HG03159 (cell line): Measurements from ENCODE around the gene GPNMB.
"Not testable (repeated sequence)": the region's sequence is repeated elsewhere in the genome, so short reads cannot be mapped to it uniquely, and the experiment has no call there.

Experiments
- ATAC-seq: cut with Tn5 transposase; IDR thresholded peaks from one replicate; pipeline ENCODE4 v1.9.1; 2021; ENCODE audit warnings: mild to moderate bottlenecking, moderate library complexity; ENCODE audit not compliant: unreplicated experiment

Gene GPNMB

DNA sequence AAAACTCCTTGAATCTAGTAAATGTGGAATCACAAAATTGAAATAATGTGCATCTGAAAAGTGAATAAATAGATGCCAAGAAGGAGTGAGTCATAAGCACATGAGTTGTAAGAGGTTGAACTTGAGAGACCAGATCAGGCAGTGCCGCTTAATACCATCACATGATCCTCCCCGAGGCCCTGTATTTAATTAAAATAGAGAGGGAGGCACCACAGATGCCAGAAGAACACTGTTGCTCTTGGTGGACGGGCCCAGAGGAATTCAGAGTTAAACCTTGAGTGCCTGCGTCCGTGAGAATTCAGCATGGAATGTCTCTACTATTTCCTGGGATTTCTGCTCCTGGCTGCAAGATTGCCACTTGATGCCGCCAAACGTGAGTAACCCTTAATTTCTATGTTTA is at the start of gene GPNMB:
GPNMB (plus strand) TSS at position 221 of the 400 bp plus-strand sequence; CDS start at position 304, 83 bp downstream.
- no peak for ATAC-seq

DNA sequence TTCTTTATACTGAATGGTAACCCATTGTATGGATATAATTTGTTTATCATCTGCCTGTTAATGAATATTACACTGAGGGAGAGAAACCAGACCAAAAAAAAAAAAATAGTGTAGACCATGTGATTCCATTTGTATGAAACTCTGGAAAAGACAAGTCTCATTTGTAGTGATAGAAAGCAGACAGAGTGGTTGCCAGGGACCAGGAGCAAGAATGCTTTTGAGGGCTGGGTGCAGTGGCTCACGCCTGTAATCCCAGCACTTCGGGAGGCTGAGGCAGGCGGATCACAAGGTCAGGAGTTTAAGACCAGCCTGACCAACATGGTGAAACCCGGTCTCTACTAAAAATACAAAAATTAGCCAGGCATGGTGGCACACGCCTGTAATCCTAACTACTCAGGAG is 48.8 kb upstream of the GPNMB start:
- ATAC-seq, result not testable (repeated sequence)

GRCh38 chr7:23200331-23200730 is 46.2 kb upstream of the GPNMB start:
- ATAC-seq, result no peak

DNA sequence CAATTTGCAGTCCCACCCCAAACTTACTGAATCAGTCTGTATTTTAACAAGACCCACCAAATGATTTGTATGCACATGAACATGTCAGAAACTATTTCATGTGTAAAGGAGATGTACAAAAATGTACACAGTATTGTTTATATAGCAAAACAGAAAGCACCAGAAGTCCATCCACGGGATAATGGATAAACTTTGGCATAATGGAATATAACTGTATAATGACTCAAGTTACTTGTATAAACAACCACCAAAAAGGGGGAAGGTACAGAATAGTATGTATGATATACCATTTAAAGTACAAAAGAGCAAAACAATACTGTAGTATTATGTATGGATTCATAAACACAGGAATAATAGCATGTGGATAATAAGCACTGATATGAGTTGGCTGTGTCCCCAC is 42.3 kb upstream of the GPNMB start:
- no peak for ATAC-seq

GRCh38 chr7:23205577-23205908 is 41.0 kb upstream of the GPNMB start:
- no peak for ATAC-seq

- no peak for ATAC-seq
These were observed 40.4 kb upstream of the GPNMB start for GRCh38 chr7:23205909-23206767.

- no peak for ATAC-seq
These were observed 39.6 kb upstream of the GPNMB start for GRCh38 chr7:23207021-23207420.

DNA sequence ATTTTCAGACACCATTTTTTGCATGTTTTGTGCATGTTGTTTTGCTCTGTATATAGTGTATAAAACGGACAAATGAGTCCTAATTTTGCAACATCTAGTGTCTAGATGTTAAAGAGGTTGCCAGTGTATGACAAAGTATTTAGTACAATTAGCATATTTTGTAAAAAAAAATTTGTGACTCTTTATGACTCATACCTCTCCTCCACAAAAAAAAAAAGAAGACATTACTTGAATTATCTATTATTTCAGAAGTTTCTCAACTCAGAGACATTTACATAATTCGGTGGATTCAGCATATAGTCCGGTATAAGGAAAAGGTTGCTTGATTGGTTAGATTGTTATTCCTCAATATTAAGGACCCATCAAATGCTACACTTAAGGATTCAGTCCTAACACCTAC is 38.7 kb upstream of the GPNMB start:
- no peak for ATAC-seq

DNA sequence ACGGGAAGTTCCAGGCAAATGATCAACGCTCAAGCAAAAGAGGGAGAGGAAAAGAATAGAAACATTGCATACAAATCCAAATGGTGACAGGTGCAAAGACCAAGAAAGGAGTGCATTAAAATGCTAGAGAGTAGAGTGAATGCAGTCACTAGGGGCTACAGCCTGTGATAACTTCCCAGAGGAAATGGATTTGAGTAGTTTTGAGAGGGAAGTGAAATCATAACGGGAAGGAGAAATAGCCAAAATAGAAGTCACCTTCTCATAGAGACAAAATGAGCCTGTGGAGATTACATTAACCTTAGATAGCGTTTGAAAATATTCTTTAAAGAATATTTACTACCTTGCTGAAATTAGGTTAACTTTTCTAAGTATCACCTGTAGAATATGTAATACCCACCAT is 38.3 kb upstream of the GPNMB start:
- no peak for ATAC-seq

DNA sequence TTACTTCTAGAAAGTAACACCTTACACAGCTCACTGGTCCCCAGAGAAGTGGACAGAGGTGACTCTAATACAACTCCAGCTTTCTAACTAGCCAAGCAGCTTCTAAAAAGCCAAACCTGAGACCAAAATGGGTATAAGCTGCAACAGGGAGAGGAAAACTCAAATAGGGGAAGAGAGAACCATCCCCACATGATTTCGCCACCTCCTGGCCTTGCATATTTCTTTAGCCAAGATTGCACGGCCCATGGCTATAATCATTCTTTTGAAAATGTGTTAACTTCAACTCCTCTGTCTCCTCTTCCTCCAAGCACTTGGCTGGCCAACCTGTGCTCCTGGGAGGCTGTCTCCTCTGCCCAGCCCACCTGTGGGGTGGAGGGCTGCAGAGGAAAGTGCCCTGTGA is 36.1 kb upstream of the GPNMB start:
- no peak for ATAC-seq

DNA sequence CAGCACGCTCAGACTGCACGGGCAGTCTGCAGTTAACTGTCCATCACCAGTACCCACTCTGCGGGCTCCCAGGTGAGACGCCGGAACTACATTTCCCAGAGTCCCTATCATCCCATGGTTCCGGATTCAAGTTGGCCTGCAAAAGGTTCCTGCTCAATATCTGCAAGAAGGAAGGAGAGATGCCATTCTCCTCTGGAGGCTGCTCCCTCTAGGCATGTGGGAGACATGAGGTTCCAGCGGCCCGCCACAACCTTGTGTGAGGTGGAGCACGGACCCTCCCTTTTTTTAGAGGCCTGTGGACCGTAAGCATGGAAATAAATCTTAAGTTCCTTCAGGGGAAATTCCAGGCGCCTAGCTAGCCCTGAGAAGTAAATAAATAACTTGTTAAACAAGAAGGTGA is 35.0 kb upstream of the GPNMB start:
- no peak for ATAC-seq

GRCh38 chr7:23212395-23212794 is 34.2 kb upstream of the GPNMB start:
- ATAC-seq, result no peak

DNA sequence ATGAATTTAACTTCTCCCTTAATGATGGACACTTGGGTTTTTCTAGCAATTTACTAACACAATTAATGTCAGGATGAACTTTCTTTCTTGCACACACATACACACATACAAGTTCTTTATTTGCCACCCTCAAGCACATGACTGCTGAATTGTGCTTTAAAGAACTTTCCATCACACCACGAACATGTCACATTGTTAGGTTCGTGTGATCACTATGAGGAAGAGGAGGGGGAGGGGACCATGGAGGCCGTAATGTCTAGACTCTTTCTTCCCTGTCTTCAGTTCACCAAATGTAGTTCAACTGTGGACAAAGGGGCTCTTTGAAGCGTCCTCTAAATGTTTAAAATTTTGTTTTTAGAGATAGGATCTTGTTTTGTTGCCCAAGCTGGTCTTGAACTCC is 33.7 kb upstream of the GPNMB start:
- no peak for ATAC-seq

GRCh38 chr7:23213755-23214154 is 32.8 kb upstream of the GPNMB start:
- ATAC-seq, result no peak

GRCh38 chr7:23214423-23214822 is 32.2 kb upstream of the GPNMB start:
- ATAC-seq, result no peak

DNA sequence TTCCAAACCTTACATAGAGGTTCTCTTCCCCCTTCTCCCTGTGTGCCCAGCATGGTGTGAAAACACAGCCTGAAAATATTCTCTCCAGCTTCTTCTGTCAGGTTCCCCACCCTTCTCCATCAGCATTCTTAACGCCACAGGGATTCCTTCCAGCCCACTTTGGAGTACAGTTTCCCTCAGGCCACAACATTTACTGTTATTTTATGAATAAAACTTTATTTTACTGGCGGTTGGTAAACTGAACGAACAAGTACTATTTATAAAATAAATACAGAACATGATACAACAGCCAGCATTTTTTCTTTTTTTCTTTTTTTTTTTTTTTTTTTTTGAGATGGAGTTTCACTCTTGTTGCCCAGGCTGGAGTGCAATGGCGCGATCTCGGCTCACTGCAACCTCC is 31.6 kb upstream of the GPNMB start:
- ATAC-seq, result no peak

- ATAC-seq, result no peak
These were observed 30.6 kb upstream of the GPNMB start for GRCh38 chr7:23216021-23216420.

DNA sequence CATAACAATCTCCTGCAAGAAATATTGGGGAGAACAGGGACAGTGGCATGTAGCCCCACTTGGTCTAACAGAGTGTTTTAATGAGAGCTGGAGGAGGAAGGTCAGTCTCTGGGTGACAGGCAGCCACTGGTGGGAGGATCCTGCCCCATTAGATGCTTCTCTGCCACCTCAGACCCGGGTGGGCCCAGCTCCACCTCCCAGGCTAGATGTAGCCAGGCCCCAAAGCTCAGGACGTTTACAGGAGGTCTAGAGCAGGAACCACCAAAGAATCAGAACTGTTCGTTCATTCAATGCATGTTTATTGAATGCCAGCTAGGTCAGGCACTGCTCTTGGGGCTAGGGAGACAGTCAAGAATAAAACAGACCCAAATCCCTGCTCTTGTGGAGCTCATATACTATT is 28.4 kb upstream of the GPNMB start:
- no peak for ATAC-seq

DNA sequence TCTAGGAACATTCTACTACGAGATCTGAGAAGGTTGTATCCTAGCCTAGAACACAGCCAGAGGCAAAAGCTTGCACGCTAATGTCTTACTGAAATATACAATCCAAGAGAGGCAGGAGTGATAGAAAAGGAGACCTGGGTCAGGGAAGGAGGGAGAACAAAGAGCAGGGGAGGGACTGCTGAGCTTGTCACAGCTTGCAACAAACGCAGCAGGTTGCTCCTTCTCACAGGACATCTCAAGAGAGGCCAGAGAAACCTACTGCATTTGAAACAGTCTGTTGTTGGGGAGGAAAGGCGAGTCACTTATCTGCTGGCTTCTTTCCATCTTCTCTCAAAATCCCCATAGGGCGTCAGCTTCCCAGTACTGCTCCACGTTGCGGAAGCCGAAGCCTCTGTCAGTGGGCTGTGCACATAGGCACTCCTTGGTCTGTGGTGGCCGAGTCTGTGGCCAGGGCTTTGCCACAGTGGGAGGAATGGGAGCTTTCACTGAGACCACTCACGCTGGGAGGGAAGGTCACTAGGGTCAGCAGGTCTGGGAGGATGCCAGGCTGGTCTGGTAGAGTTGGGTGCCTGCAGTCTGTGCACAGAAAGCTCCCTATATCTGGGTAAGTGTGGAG is 25.8 kb upstream of the GPNMB start:
- no peak for ATAC-seq

DNA sequence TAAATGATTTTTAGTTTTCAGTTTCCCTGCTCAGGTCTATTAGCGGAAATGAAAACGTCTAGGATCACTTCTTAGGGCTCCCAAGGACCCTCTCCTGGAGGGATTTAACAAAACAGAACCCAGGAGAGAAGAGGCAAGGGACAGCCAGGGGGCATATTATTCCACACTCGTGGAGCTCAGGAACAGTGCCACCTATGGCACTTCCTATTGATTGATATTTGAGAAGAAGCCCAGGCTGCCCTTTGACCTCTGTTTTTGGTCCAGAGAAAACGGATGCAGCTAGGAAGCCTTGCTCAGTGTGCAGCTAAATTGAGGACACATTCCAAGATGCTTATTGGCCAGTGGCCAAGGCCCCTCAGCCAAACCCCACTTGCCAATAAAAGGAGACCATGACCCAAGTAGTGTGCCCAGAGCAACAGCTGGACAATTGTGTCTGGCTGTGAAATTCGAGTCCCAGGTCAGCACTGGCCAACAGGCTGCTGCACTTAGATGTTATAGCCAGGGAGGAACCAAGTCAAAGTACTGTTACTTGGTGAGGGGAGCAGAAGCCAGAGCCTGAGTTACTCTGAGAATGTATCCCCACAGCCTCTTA is 24.0 kb upstream of the GPNMB start:
- no peak for ATAC-seq

DNA sequence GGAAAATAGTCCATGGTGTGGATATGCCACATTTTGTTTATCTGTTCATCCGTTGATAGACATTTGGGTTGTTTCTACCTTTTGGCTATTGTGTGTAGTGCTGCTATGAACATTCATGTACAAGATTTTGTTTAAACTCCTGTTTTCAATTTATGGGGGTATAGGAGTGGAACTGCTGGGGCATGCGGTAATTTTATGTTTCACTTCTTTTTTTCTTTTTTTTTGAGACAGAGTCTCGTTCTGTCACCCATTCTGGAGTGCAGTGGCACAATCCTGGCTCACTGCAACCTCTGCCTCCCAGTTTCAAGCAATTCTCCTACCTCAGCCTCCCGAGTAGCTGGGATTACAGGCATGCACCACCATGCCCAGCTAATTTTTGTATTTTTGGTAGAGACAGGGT is 22.2 kb upstream of the GPNMB start:
- ATAC-seq, result not testable (repeated sequence)

DNA sequence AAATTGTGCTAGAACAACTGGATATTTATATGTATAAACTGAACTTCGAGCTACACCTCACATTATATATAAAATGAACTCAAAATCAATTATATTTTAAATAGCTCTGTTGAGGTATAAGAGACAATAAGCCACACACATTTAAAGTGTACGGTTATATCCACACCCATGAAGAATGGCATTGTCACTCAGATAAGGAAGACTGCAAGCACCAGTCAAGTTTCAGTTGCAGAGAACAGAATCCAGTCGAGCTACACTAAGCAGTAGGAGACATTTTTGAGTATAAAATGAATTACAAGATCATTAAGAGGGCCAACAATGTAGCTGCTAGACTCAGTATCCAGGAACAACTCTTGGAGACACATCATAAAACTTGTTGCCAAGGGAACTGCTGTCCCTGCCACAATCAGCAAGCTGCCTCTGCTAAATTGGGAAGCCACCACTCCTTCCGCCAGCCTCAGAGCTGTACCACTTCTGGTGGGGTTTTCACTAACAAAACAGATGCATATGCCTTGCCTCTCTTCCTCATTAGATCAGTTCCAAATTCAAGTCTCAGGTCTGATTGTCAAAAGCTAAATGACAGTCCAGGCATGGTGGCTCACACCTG is 19.6 kb upstream of the GPNMB start:
- no peak for ATAC-seq
